Muscle layer of colon (tissue), 2 donors: ENCODE measurements around the gene MST1.

Experiments used
- H3K27ac ChIP-seq: one replicate; pipeline ENCODE4 v1.7.0; 2013; ENCODE audit warnings: low read depth, mild to moderate bottlenecking, low read length, moderate library complexity
- H3K27me3 ChIP-seq, 2 donors: one replicate each; pipeline ENCODE4 v1.7.0; 2013; ENCODE audit warnings: low read length in 2 of 2, mild to moderate bottlenecking in 2 of 2; ENCODE audit not compliant: insufficient read depth in 2 of 2, control insufficient read depth in 1 of 2
- H3K36me3 ChIP-seq: one replicate; pipeline ENCODE4 v1.7.0; 2013; ENCODE audit warnings: mild to moderate bottlenecking, low read length; ENCODE audit not compliant: insufficient read depth
- H3K4me1 ChIP-seq: one replicate; pipeline ENCODE4 v1.7.0; 2013; ENCODE audit warnings: mild to moderate bottlenecking, low read length; ENCODE audit not compliant: insufficient read depth
- H3K4me3 ChIP-seq, 2 donors: one replicate each; pipeline ENCODE4 v1.7.0; 2013; ENCODE audit warnings: low read length in 2 of 2, low read depth in 1 of 2, mild to moderate bottlenecking in 1 of 2, moderate library complexity in 1 of 2
- H3K9ac ChIP-seq: one replicate; pipeline ENCODE4 v1.7.0; 2013; ENCODE audit warnings: low read length
- H3K9me3 ChIP-seq: one replicate; pipeline ENCODE4 v1.7.0; 2013; ENCODE audit warnings: mild to moderate bottlenecking, low read length
- donor health status: abdominal sarcoma.
- donor health status: Adenocarcinoma of cecum.

The MST1 gene

GRCh38 chr3:49707113-49707480, 17.8 kb upstream of the MST1 start:
- Histone ChIP-seq H3K4me1 (no peaks in the 10 kb centered on the region), H3K27me3 (no peaks in the 10 kb centered on the region), H3K9ac (no peak overlapping the region), H3K9me3 (no peaks in the 10 kb centered on the region), H3K36me3 (peaks cover 15% of the 10 kb centered on the region), H3K27ac (no peak overlapping the region), H3K4me3 (no peak overlapping the region)

DNA sequence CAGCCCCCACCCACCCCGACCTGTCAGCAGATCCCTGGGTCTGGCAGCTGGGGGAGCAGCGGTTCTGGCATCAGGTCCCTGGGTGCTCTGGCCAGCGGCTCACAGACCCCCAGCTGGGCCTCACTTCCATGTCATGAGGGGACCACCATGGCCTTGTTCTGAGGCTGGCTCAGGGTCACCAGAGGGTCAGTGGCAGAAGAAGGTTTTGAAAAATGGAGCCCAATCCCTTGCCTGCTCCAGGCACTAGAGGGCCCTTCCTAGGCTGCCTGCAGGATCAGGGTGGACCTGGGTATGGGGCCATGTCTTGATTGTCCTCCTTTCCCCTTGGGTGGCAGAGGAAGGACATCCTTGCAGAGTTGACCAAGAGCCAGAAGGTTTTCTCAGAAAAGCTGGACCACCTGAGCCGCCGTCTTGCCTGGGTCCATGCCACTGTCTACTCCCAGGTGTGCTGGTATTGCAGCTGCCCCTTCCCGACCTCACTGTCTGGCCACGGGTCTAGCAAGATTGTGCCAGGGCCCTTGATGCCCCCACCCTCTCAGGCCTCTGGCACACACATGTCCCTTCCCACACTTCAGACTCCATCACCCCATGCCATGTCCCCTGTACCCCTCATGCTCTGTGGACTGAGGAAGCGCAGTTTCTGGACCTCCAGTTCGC, 17.3 kb upstream of the MST1 start:
- no peak overlapping the region for H3K4me3 ChIP-seq
- peaks cover 18% of the 10 kb centered on the region for H3K36me3 ChIP-seq
- no peaks in the 10 kb centered on the region for H3K27me3 ChIP-seq
- H3K9me3 ChIP-seq = no peaks in the 10 kb centered on the region
- no peak overlapping the region for H3K27ac ChIP-seq
- H3K4me1 ChIP-seq = no peaks in the 10 kb centered on the region
- no peak overlapping the region for H3K9ac ChIP-seq

DNA sequence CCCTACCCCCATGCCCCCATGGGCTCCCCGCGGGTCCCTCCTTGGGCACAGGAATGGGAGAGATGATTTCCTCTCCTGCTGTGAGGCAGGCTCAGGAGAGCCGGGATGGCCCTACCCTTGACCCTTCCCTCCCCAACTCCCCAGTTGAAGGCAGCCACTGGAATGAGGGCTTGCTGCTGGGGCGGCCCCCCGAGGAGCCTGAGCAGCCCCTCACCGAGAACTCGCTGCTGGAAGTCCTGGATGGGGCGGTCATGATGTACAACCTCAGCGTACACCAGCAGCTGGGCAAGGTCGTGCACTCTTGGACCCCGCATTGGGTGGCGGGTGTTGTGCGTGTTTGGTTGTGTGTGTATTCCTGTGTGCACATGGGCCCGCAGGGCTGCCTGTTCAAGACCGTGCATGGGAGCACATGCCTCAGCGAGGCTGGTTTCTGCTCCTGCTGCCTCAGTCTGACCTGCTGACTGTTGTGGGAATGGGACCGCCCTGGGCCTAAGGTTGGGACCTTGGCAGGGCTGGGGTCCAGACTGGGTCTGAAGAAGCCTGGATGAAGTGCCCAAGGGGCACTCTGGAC, 16.2 kb upstream of the MST1 start:
- Histone ChIP-seq H3K27me3 (no peaks in the 10 kb centered on the region), H3K4me1 (no peaks in the 10 kb centered on the region), H3K27ac (no peak overlapping the region), H3K9me3 (no peaks in the 10 kb centered on the region), H3K36me3 (peaks cover 23% of the 10 kb centered on the region), H3K4me3 (no peak overlapping the region), H3K9ac (no peak overlapping the region)

DNA sequence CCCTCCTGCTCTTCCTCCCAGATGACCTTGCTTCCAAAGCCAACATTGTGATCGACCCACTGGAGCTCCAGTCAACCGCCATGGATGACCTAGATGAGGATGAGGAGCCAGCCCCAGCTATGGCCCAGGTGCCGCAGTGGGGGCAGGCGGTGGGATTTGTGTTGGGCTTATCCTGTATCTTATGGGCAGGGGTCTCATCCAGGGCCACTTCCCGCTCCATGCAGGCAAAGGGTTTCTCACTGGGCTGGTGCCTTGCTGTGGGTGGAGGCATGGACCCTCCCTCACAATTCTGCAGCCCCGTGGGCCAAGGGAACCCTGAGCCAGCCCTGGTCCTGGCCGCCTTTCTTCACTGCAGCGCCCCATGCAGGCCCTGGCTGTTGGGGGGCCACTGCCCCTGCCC, 15.4 kb upstream of the MST1 start:
- Histone ChIP-seq H3K27me3 (no peaks in the 10 kb centered on the region), H3K9ac (no peak overlapping the region), H3K27ac (no peak overlapping the region), H3K4me3 (no peak overlapping the region), H3K4me1 (no peaks in the 10 kb centered on the region), H3K36me3 (peaks cover 29% of the 10 kb centered on the region), H3K9me3 (no peaks in the 10 kb centered on the region)

DNA sequence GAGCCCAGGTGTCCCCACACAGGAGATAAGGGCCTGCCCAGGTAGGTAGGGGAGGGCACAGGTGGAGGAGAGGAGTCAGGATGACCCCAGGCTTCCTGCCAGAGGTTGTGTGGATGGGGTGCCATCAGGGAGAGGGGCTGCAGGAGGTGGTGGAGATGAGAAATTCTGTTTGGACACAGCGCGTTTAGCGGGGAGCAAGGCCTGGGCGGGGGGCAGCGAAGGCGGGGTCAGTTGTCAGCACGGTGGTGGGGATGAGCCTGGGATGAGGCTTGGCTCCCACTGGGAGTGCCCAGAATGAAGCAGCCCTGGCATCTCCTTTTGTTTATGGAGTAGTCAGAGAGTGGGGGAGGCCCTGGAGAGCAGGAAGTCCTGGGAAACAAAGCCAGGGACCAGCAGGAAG, 14.7 kb upstream of the MST1 start:
- no peaks in the 10 kb centered on the region for H3K27me3 ChIP-seq
- no peaks in the 10 kb centered on the region for H3K4me1 ChIP-seq
- no peak overlapping the region for H3K9ac ChIP-seq
- peaks cover 29% of the 10 kb centered on the region for H3K36me3 ChIP-seq
- no peaks in the 10 kb centered on the region for H3K9me3 ChIP-seq
- H3K4me3 ChIP-seq = no peak overlapping the region
- H3K27ac ChIP-seq = no peak overlapping the region

DNA sequence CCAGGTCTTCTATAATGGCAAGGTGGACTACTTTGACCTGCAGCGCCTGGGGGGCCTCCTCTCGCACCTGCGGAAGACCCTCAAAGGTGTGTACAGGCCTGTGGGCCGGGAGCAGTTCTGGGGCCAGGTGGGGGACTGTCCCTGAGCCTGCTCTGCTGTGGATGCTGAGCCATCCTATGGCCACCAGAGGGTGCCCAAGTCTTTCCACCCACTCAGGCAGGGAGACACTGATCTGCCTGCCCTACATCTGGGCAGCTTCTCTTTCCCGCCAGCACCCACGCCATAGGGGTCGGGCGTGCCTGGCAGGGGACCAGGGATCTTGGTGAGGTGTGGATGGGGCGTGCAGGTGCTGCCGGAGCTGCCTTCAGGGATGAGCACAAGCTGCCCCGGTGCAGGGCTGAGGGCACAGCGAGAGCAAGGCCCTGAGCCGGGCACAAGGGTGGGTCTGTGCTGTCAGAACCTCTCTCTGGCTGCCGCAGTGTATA, 14.2 kb upstream of the MST1 start:
- no peaks in the 10 kb centered on the region for H3K9me3 ChIP-seq
- H3K9ac ChIP-seq = no peak overlapping the region
- H3K27ac ChIP-seq = no peak overlapping the region
- no peaks in the 10 kb centered on the region for H3K4me1 ChIP-seq
- H3K36me3 ChIP-seq = peaks cover 29% of the 10 kb centered on the region
- H3K27me3 ChIP-seq = no peaks in the 10 kb centered on the region
- H3K4me3 ChIP-seq = no peak overlapping the region

- Histone ChIP-seq H3K36me3 (peaks cover 31% of the 10 kb centered on the region), H3K27me3 (no peaks in the 10 kb centered on the region), H3K27ac (no peak overlapping the region), H3K4me1 (no peaks in the 10 kb centered on the region), H3K4me3 (no peak overlapping the region), H3K9me3 (no peaks in the 10 kb centered on the region), H3K9ac (no peak overlapping the region)
These were observed 13.4 kb upstream of the MST1 start for GRCh38 chr3:49702672-49703071.

GRCh38 chr3:49701388-49702077, 12.3 kb upstream of the MST1 start:
- no peak overlapping the region for H3K9ac ChIP-seq
- peaks cover 37% of the 10 kb centered on the region for H3K36me3 ChIP-seq
- no peaks in the 10 kb centered on the region for H3K4me1 ChIP-seq
- no peaks in the 10 kb centered on the region for H3K9me3 ChIP-seq
- no peak overlapping the region for H3K4me3 ChIP-seq
- no peak overlapping the region for H3K27ac ChIP-seq
- H3K27me3 ChIP-seq = no peaks in the 10 kb centered on the region

DNA sequence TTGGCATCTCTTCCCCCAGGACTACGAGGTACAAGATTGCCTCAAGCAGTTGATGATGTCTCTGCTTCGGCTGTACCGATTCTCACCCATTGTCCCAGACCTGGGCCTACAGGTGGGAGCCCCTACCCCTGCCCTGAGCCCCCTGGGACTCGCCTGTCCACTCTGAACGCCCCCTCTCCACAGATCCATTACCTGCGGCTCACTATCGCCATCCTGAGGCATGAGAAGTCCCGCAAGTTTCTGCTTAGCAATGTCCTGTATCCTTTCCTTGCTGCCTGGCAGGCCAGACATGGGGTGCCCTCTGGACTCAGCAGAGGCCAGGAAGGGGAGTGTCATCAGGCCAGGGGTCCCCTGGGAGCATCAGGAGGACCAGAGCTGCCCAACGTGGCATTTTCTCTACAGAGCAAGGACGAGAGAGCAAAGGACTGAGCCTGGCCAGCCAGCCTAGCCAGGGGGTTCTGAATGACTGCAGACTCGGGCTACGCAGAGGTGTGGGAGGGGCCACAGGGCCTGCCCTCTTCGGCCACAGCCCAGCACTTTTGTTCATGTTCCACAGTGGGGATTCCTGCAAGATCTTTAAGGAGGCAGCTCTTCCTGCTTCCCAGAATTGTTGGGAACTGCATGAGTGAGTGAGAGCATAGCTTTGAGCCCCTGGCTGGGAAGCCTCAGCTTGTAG, 11.3 kb upstream of the MST1 start:
- Histone ChIP-seq H3K36me3 (peaks cover 37% of the 10 kb centered on the region), H3K9me3 (no peaks in the 10 kb centered on the region), H3K4me1 (no peaks in the 10 kb centered on the region), H3K27me3 (no peaks in the 10 kb centered on the region), H3K4me3 (no peak overlapping the region), H3K9ac (no peak overlapping the region), H3K27ac (no peak overlapping the region)

GRCh38 chr3:49700014-49700413, 10.7 kb upstream of the MST1 start:
- Histone ChIP-seq H3K27ac (no peak overlapping the region), H3K9me3 (no peaks in the 10 kb centered on the region), H3K27me3 (no peaks in the 10 kb centered on the region), H3K9ac (no peak overlapping the region), H3K4me1 (no peaks in the 10 kb centered on the region), H3K36me3 (peaks cover 37% of the 10 kb centered on the region), H3K4me3 (no peak overlapping the region)

- H3K4me1 ChIP-seq = no peaks in the 10 kb centered on the region
- H3K9me3 ChIP-seq = no peaks in the 10 kb centered on the region
- H3K9ac ChIP-seq = no peak overlapping the region
- peaks cover 37% of the 10 kb centered on the region for H3K36me3 ChIP-seq
- no peak overlapping the region for H3K4me3 ChIP-seq
- H3K27me3 ChIP-seq = no peaks in the 10 kb centered on the region
- H3K27ac ChIP-seq = no peak overlapping the region
These were observed 10.2 kb upstream of the MST1 start for GRCh38 chr3:49699281-49699979.
